ENCODE measurements around the gene HHIPL1.

GRCh38 chr14:99599393-99599792 is 45.5 kb upstream of the HHIPL1 start:
- TF ChIP-seq CTCF (IDR thresholded peaks at IDR 0.05), result no peak
- TF ChIP-seq HDAC2 (IDR thresholded peaks at IDR 0.05), result no peak
- no peak for TF ChIP-seq USF2 (IDR thresholded peaks at IDR 0.05)
